Fibroblast of skin of left biceps (primary cell): ENCODE measurements around the gene MNS1.
"Not testable (repeated sequence)": the region's sequence is repeated elsewhere in the genome, so short reads cannot be mapped to it uniquely, and the experiment has no call there.

Source experiments
- DNase-seq, 2 experiments: peaks; one replicate each; pipeline ENCODE4 v3.0.0-alpha.2; 2013; ENCODE audit warnings: low read depth in 2 of 2

Gene MNS1, protein sequence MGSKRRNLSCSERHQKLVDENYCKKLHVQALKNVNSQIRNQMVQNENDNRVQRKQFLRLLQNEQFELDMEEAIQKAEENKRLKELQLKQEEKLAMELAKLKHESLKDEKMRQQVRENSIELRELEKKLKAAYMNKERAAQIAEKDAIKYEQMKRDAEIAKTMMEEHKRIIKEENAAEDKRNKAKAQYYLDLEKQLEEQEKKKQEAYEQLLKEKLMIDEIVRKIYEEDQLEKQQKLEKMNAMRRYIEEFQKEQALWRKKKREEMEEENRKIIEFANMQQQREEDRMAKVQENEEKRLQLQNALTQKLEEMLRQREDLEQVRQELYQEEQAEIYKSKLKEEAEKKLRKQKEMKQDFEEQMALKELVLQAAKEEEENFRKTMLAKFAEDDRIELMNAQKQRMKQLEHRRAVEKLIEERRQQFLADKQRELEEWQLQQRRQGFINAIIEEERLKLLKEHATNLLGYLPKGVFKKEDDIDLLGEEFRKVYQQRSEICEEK

GRCh38 chr15:56464893-56465520, at the start of gene MNS1:
MNS1 (minus strand) TSS chr15:56465137; CDS start chr15:56464972, 165 bp downstream.
- DNase-seq, result peak; percentile 86 to 87

DNA sequence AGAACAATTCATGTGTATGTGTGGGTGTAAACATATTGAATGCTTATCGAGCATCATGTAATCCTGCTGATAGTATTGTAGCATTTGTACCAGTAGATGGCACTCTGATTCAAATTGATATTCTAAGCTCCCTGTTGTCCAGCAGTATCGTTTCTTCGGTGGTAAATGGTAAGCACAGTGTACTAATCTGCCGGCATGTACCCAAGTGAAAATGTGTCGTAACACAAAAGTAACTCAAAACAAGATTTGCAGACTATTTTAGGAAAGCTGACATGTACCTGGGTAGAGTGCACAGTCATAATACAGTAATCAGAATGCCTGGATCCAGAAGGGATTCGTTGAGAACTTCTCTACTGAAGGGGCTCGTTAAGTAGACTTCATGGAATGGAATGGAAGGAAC, 31.7 kb upstream of the MNS1 start:
- peak; percentile 40 to 51 for DNase-seq

DNA sequence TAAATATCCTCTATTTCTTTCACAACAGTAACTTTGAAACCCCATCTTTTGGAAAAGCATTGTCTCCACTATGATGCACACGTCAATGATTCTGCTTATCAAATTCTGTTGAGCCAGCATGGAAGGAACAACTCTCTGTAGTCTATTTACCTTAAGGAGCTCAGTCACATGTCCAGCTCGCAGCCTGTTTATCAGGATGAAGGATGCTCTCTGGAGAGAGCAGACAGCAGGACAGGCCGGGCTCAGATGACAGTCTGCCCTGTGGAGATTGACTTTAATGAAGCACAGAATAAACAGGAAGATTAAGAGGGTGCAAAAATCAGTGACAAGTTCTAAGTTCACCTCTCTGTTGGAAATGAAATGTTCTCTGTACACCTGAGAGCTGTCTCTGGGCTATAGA, 30.6 kb upstream of the MNS1 start:
- DNase-seq, result no peak

DNA sequence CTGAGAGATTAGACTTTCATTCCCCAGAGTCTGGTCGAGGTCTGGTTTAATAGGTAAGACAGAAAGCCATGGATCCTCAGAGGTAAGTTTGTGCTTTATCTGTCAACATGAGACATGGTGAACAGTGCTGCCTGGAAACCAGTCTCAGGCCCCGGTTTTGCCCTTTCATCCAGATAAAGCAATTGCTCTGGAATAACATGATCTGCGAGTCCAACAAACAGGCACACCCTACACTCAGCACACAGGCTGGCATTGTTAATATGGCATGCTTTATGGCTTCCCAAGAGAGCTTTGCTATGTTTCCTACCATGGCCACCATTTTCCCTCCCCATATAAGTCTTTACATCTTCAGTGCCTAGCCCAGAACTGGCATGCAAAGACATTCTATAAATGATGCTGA, 30.1 kb upstream of the MNS1 start:
- no peak for DNase-seq

GRCh38 chr15:56492791-56493555, 28.0 kb upstream of the MNS1 start:
- no peak for DNase-seq

- no peak for DNase-seq
Observed at GRCh38 chr15:56492236-56492635, 27.3 kb upstream of the MNS1 start.

GRCh38 chr15:56491110-56491722, 26.3 kb upstream of the MNS1 start:
- DNase-seq, result peak; percentile 27 to 30

- DNase-seq, result no peak
Observed at GRCh38 chr15:56490461-56490860, 25.5 kb upstream of the MNS1 start.

DNA sequence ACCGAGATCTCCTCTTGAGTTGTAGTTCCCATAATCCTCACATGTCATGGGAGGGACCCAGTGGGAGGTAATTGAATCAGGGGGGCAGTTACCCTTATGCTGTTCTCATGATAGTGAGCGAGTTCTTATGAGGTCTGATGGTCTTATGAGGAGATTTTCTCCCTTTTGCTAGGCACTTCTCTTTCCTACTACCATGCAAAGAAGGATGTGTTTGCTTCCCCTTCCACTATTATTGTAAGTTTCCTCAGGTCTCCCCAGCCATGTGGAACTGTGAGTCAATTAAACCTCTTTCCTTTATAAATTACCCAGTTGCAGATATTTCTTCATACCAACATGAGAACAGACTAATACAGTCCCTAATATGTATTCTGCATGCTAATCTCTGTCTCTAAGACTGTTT, 21.3 kb upstream of the MNS1 start:
- DNase-seq, result not testable (repeated sequence)

DNA sequence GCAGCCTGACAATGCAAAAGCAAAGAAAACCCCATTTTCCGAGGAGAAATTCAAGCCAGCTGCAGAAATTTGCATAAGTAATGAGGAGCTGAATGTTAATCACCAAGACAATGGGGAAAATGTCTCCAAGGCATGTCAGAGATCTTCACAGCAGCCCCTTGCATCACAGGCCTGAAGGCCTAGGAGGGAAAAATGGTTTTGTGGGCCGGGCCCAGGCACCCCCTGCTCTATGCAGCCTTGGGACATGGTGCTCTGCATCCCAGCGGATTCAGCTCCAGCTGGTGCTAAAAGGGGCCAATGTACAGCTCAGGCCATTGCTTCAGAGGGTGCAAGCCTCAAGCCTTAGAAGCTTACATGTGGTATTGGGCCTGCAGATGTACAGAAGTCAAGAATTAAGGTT, 20.5 kb upstream of the MNS1 start:
- DNase-seq, result not testable (repeated sequence)

DNA sequence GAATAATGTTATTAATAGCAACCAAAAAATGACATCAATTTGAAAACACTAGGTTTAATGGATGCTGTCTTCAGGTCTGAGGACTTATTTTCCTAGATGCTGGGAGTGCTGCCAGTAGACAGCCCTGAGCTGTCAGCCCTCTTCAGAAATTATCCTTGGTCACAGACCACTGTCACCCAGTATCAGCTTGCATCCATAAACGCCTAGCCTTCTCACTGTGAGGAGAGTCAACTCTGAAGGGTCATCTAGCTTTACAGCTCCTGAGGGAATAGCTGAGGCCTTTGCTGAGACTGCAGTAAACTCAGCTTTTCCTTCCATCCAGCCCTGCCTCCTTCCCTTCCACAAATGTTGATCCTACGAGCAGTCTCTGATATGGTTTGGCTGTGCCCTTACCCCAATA, 19.4 kb upstream of the MNS1 start:
- no peak for DNase-seq

- DNase-seq, result no peak
Observed at GRCh38 chr15:56475351-56475750, 10.4 kb upstream of the MNS1 start.

- DNase-seq, result no peak
Observed at GRCh38 chr15:56473017-56473416, 8.1 kb upstream of the MNS1 start.

- no peak for DNase-seq
Observed at GRCh38 chr15:56472278-56472677, 7.3 kb upstream of the MNS1 start.

DNA sequence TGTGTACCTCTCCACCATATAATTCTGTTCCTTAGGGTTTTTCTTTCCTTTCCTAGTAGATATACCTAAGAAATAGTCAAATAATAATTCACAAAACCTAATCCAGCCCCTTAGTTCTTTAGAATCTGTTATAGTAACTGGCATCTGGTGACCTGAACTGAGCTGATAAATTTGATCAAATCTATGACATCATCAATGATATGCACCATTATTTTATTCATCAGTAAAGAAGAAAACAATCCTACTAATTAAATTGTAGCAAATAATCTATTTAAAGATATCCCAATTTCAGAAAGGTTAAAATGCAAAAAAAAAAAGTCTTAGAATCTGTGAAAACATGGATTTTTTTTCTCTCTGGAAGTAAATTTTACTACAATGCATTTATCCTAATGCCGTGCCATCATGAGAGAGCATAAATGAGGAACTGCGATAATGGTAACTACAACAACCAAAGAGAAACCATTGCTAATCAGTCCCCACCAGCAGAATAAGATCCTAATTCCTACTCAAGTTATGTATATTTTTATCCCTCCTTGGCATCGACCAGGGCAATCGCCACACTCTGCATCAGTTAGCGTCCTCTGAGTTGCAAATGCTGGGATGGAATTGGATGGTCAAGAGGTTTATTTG, 6.6 kb upstream of the MNS1 start:
- DNase-seq, result no peak

GRCh38 chr15:56469483-56469882, 4.5 kb upstream of the MNS1 start:
- DNase-seq, result no peak

DNA sequence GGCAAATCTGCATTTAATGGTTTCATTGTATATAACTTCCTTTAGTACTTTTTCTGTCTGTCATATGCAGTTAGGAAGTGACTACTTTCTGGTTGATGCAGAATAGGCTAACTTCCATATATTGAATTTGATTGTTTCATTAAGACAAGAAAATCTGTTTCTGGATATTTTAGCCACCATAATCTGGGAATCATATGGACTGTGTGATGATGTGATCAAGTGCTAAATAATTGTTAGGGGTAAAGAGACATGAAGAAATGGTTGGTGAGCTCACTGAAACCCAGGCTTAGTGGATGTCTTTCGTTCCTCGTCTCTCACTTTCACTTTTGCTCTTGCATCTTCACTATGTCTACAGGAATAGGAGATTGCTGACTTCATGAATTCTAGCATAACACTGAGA, 3.5 kb upstream of the MNS1 start:
- DNase-seq, result no peak

- DNase-seq, result no peak
Observed at GRCh38 chr15:56467616-56468015, 2.7 kb upstream of the MNS1 start.

- DNase-seq, result no peak
Observed at GRCh38 chr15:56460947-56461346, 4.0 kb downstream of the MNS1 start.

DNA sequence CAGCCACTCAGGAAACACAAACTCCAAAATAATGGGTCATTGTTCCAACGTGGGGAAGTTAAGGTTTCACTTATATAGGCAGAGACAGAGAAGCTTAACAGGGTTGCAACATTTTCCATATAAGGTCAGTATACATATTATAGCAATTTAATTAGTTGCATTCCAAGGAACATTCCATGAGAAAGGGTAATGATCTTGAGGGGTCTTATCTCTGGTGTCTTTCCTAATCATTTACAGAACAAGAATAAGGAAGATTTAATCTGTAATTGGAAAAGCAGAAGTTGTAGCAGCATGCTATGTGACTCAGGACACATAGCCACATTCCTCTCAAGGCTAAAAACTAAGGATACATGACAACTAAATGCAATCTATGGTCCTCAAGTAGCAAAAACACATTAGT, 4.9 kb downstream of the MNS1 start:
- DNase-seq, result peak; percentile 42 to 48

DNA sequence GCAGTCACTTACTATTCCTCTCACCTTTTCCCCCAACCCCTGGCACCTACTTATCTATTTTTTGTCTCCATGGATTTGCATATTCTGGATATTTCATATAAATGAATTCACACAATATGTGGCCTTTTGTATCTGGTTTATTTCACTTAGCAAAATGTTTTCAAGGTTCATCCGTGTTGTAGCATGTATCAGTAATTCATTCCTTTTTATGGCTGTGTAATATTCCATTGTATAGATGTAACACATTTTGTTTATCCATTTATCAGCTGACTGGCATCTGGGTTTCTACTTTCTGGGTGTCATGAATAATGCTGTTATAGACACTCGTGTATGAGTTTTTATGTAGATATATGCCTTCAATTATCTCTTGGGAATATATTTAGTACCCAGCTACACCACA, 5.8 kb downstream of the MNS1 start:
- no peak for DNase-seq

- DNase-seq, result no peak
Observed at GRCh38 chr15:56456229-56456628, 8.7 kb downstream of the MNS1 start.
